ENCODE data around the gene BHLHE40.
"Not testable (repeated sequence)": the region's sequence is repeated elsewhere in the genome, so short reads cannot be mapped to it uniquely, and the experiment has no call there.

BHLHE40 gene

DNA sequence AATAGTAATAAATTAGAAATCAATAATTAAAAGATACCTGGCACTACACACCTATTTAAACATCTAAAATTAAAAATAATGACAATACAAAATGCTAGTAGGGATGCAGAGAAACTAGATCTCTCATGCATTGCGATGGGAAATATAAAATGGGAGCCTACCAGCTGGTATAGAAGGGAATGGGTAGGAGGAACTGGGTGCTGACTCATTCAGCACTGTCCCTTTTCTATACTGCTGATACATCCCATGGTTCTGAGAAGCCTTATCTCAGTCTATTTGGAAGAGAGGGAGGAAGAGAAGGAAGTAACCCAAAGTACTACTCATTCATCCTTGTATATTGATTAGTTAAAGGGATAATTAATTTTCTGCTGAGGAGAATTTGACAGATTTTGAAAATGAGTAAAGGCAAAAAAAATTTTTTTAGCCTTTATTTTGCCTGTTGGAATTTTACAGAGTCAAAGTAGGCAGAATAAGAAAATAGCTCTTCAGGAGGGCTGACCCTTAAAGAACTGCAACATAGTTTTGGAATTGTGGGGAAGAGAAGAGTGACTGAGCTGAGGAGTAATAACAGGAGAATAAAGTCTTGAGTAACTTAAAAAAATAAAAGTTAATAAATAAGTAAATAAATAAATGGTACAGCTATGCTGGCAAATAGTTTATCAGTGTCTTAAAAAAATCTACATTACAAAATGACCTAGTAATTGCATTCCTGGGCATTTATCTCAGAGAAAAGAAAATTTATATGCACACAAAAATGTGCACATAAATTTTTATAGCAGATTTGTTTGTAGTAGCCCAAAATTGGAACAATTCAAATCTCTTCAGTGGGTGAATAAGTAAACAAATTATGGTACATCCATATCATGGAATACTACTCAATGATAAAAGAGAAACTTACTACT is 15.3 kb upstream of the BHLHE40 start:
- DNase-seq: no peak

DNA sequence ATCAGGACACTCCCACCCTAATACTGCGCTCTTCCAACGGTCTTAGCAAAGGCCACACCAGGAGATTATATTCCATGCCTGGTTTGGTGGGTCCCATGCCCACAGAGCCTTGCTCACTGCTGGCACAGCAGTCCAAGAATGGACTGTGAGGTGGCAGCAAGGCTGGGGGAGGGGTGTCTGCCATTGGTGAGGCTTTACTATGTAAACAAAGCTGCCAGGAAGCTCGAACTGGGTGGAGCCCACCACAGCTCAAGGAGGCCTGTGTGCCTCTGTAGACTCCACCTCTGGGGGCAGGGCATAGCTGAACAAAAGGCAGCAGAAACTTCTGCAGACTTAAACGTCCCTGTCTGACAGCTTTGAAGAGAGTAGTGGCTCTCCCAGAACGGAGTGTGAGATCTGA is 13.2 kb upstream of the BHLHE40 start:
- not testable (repeated sequence) for DNase-seq

DNA sequence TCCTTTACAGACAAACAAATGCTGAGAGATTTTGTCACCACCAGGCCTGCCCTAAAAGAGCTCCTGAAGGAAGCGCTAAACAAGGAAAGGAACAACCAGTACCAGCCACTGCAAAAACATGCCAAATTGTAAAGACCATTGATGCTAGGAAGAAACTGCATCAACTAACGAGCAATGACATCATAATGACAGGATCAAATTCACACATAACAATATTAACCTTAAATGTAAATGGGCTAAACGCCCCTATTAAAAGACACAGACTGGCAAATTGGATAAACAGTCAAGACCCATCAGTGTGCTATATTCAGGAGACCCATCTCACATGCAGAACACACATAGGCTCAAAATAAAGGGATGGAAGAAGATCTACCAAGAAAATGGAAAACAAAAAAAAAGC is 11.6 kb upstream of the BHLHE40 start:
- not testable (repeated sequence) for DNase-seq

DNA sequence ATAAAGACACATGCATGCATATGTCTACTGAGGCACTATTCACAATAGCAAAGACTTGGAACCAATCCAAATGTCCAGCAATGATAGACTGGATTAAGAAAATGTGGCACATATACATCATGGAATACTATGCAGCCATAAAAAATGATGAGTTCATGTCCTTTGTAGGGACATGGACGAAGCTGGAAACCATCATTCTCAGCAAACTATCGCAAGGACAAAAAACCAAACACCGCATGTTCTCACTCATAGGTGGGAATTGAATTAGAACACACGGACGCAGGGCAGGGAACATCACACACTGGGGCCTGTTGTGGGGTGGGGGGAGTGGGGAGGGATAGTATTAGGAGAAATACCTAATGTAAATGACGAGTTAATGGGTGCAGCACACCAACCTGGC is 7.8 kb upstream of the BHLHE40 start:
- DNase-seq: not testable (repeated sequence)

DNA sequence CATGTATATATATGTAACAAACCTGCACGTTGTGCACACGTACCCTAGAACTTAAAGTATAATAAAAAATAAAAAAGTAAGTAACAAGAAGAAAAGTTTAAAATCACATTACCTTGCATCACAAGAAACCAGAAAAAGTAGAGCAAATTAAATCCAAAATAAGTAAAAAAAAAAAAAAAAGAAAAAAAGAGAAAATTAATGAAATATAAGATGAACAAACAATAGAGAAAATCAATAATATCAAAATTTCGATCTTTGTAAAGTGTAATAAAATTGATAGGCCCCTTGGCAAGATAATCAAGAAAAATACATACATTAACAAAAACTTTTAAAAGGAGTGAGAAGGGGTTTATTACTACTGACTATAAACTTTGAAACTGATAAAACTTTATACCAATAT is 7.4 kb upstream of the BHLHE40 start:
- DNase-seq: no peak

DNA sequence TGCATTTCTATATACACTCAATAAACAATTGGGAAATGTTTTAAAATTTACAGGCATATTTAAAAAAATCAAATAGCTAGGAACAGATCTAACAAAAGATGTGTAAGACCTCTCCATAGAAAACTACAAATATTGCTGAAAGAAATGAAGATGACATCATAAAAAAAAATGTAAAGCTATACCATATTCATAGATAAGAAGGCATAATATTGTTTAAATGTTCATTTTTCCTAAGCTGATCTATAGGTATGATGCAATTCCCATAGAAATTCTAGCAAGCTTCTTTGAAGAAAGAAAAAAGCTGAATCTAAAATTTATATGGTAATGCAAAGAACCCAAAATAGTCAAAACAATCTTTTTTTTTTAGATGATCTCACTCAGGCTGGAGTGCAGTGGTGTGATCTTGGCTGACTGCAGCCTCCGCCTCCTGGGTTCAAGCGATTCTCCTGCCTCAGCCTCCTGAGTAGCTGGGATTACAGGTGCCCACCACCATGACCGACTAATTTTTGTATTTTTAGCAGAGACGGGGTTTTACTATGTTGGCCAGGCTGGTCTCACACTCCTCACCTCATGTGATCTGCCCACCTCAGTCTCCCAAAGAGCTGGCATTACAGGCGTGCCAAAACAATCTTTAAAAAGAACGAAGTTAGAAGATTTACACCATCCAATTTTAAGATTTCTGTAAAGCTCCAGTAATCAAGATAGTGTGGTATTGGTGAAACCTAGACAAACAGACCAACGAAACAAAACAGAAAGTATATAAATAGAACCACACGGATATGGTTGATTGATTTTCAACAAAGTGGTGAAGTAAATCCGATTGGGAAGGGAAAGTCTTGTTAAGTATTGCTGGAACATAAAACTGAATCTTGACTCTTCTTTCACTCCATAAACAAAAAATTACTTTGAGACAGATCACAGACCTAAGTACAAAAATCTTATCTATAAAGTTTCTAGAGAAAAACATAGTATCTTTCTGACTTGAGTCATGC is 6.3 kb upstream of the BHLHE40 start:
- no peak for DNase-seq

DNA sequence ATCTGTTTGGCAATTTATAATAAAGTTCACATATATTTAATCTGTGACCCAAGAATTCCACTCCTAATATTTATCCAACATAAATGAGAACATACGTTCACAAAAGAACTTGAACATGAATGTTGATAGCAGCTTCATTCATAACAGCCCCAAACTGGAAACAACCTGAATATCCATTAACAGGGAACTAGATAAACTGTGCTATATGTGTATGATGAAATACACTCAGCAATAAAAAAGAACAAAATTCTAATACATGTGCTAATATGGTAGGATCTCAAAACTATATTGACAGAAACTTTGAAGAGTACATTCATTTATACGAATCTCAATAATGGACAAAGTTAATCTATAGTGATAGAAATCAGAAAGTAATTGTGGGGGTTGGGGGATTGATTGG is 5.1 kb upstream of the BHLHE40 start:
- no peak for DNase-seq

DNA sequence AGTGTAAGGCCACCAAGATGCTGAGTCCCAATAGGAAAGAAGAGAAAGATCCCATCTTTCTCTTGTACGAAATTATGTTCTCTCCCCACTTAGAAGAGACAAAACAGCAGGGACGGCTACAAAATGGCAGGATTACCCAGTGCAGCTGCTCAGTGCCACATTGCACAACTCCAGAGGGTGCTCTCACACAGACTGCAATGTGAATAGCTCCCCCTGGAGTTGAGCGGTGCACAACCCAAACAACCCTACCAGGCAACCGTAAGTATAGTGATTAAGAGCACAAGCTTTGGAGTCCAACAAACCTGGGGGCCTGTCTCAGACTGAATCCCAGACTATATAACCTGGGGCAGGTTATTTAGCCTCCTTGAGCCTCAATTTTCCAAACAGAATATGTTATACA is 3.1 kb upstream of the BHLHE40 start:
- DNase-seq: no peak

DNA sequence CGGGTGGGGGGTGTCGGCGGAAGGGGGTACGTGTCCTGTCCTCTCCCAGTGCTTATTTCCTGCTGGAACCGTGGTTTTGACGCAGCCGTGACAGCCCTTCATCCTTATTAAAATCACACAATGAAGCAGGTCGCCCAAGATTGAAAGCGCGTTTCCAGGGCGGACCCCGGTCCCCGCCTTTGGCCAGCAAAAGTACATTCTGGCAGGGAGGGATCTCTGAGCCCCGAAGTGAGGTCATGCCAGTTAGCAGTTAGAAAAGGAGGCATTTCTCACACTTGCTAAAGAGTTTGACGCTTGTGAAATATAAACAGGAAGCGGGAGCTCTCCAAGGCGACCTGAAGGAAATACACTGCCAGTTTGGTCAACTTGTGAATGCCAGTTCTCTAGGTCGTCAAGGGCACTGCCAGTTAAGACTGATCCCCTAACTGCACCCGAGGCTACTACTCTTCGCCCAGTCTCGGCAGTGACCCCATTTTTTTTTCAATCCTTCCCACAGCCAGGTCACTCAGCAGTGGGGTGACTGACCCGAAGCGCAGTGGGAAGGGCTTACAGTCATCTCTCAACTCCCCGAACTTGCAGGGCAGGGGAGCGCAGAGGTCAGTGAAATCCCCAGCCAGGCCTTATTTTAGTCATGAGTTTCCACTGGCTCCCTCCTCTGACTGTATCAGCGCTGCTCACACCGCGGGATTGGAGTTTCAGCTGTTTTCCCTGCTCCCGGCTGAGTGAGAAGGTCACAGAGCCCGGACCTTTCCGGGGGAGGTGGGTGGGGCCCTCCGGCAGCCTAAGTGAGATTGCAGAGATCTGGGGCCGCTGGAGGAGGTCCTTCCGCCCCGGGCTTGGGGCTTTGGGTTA is 2.0 kb upstream of the BHLHE40 start:
- no peak for DNase-seq

DNA sequence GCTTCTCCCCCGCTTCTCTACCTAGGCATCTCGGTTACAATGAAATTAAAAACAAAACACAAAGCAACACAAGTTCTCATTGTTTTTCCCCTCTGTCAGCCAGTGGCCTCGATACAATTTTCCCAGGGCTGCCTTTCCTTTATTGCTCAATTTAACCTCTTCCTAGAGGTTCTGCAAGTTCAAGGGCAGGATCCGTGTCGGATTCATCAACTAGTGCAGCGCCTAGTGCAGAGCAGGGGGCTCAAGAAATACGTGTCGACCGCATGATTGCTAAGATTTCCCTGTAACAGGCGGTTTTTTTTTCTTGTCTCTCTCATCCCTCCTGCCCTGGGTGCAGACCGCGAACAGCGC is 1.4 kb upstream of the BHLHE40 start:
- DNase-seq: no peak

DNA sequence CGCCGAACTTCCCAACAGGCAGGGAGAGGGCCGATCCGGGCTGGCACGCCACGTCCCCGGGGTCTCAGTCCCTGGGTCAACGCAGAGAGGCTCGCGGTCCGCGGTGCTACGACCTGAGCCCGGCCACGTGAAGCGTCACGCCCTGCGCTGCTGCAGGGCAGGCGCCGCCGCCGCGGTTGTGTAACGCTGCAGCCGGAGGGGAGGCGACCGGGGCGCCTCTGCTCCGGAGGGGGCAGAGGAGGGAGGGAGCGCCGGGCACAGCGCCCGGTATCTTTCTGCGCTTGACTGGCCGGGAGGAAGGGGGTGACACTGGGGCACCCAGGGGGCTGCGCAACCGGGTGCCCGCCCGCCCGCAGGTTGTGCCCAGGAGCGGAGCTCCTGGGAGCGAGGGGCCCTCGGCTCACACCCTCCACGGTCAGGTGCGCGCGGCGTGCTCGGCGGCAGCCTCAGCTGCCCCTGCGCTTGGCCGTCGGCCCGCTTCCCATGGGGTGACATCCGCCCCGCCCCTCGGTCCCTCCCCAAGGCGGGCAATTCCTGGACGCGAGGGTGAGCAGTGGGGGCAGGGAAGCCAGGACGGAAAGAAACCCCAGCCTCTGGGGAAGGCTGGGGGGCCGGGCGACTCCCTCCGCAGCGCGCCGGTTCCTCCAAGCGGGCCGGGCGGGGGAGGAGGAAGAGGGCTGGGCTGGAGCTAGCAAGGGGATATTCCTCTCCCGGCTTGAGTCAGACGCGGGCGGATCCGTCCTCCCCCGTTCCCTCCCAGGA is 852 bp upstream of the BHLHE40 start:
- peak; percentile 43 for DNase-seq

DNA sequence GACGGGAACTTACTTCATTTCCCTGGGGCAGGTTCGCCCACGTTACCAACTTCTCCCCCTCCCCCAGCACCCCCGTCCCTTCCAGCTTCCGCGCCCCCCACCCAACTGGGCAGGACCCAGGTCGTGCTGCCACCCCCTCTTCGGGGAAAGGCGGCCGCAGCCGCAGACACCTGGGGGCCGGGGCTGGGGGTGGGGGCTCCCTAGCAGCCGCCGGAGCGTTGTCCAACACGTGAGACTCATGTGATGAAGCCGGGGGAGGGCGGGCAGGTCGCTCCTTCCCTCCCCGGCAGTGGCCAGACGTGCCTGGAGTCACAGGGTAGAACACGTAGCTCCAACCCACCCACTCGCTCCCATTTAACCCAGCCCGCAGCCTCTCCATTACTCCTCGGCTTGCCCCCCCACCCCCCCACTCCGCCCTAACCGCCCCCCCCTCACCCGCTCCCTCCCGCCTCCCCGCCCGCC is 240 bp upstream of the BHLHE40 start:
- peak; percentile 66 for DNase-seq

DNA sequence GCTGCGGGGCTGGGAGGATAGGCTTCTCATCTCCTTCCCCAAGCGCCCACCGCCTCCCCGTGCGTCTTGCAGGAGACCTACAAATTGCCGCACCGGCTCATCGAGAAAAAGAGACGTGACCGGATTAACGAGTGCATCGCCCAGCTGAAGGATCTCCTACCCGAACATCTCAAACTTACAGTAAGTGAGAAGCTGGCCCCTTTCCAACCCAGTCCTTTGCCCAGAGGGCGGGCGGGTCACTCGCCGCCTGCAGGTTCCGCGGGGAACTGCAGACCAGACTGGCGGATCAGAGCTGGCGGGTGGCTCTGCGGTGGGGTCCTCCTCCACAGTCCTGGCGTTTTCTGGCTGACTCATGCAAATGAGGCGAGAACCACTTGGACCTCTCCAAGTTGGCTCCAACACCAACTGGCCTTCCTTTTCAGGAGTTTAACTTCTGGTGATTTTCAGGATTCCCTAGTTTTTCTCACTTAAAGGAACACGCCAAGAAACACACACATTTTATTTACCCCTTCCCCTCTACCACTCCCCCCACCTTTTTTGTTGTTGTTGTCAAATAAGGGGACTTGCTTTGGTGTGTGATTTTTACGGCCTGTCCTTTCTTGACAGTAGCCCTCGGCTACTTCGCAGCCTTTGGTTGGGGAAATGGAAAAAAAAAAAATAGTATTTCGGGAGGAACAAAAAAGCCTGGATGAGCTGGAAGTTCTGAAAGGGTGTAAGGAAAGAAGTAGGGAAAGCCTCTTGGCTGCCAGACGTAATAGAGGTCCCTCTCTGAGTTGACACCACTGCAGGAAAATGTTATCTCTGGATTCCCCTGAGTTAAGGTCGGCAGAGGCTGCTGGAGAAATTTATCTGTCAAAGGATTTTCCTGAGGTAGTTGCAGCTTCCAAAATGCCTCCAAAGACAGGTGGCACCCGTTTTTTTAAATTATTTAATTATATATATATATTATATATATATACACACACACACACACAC is 1.3 kb downstream of the BHLHE40 start:
- peak; percentile 78 for DNase-seq

DNA sequence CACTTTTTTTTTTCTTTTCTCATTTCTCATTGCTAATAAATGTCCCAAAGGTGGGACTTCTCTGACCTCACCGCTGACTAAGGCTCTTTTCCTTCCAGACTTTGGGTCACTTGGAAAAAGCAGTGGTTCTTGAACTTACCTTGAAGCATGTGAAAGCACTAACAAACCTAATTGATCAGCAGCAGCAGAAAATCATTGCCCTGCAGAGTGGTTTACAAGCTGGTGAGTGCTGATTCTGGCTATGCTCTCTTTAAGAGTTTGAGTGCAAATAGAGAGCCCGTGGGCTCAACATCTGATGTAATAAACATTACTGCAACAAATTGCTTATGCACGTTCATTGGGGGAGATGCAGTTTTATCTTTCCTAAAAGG is 2.0 kb downstream of the BHLHE40 start:
- no peak for DNase-seq

DNA sequence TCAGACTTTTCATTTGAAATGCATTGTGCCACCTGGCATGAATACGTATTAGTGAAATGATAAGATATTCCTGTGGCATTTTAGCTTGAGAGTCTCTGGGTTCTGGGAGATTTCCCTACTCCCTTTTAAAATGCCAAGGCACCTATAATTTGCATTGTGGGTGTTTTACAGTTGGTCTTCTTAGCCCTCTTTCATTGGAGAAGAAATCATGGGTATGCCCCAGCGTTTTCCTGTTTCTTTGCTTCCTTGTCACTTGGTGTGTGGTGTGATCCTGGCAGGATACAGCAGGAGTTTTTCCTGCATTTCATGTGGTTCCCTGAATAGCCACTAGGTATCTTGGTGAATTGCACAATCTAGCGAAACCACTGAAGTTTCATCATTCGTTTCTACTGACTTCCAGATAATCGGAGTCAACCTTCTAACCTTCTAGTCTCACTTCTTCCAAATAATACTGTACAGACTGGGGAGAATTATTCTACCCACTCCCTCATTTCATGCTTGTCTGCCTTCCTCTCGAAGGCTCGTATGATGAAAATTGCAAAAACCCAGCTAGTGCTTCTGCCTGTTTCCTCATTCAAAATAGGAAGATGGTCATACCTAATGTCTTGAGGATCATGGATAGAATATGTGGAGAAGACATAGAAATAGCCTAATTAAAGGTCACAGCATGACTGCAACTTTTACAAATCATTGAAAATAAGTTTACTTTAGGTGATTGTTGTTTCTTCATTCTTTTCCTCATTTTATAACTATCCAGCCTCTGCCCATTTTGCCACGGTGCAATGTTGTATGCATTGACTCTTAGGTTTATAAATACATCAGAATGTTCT is 2.6 kb downstream of the BHLHE40 start:
- no peak for DNase-seq

DNA sequence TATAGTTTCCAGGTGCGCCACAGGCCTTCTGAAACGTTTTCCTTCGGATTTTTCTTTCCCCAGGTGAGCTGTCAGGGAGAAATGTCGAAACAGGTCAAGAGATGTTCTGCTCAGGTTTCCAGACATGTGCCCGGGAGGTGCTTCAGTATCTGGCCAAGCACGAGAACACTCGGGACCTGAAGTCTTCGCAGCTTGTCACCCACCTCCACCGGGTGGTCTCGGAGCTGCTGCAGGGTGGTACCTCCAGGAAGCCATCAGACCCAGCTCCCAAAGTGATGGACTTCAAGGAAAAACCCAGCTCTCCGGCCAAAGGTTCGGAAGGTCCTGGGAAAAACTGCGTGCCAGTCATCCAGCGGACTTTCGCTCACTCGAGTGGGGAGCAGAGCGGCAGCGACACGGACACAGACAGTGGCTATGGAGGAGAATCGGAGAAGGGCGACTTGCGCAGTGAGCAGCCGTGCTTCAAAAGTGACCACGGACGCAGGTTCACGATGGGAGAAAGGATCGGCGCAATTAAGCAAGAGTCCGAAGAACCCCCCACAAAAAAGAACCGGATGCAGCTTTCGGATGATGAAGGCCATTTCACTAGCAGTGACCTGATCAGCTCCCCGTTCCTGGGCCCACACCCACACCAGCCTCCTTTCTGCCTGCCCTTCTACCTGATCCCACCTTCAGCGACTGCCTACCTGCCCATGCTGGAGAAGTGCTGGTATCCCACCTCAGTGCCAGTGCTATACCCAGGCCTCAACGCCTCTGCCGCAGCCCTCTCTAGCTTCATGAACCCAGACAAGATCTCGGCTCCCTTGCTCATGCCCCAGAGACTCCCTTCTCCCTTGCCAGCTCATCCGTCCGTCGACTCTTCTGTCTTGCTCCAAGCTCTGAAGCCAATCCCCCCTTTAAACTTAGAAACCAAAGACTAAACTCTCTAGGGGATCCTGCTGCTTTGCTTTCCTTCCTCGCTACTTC is 3.8 kb downstream of the BHLHE40 start:
- no peak for DNase-seq

DNA sequence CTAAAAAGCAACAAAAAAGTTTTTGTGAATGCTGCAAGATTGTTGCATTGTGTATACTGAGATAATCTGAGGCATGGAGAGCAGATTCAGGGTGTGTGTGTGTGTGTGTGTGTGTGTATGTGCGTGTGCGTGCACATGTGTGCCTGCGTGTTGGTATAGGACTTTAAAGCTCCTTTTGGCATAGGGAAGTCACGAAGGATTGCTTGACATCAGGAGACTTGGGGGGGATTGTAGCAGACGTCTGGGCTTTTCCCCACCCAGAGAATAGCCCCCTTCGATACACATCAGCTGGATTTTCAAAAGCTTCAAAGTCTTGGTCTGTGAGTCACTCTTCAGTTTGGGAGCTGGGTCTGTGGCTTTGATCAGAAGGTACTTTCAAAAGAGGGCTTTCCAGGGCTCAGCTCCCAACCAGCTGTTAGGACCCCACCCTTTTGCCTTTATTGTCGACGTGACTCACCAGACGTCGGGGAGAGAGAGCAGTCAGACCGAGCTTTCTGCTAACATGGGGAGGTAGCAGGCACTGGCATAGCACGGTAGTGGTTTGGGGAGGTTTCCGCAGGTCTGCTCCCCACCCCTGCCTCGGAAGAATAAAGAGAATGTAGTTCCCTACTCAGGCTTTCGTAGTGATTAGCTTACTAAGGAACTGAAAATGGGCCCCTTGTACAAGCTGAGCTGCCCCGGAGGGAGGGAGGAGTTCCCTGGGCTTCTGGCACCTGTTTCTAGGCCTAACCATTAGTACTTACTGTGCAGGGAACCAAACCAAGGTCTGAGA is 4.7 kb downstream of the BHLHE40 start:
- DNase-seq: peak; percentile 55

DNA sequence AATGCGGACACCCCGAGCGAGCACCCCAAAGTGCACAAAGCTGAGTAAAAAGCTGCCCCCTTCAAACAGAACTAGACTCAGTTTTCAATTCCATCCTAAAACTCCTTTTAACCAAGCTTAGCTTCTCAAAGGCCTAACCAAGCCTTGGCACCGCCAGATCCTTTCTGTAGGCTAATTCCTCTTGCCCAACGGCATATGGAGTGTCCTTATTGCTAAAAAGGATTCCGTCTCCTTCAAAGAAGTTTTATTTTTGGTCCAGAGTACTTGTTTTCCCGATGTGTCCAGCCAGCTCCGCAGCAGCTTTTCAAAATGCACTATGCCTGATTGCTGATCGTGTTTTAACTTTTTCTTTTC is 5.3 kb downstream of the BHLHE40 start:
- DNase-seq: no peak
